ENCODE measurements around the gene KLHL5. TPM values are rescaled to one million over a fixed set of nuclear protein-coding genes. Genes with fewer than 3 reads are reported as not detected.

The KLHL5 gene
- total and polyA plus RNA-seq, 4 donors, result 14.2 to 65.4 (median 25.6) TPM

DNA sequence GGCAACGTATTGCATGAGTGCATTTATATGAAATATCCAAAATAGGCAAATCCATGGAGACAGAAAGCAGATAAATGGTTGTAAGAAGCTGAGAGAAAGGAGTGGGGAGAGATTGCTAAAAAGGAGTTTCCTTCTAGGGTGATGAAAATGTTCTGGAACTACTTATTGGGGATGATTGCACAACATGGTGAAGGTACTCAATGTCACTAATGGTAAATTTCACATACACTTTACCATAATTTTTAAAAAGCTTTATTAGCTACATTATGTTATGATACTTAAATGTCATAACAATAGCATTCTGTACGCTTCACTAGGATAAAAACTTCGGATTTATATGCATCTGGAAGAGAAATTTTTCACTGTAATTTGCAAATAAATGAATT, 63.6 kb downstream of the KLHL5 start:
- H3K9me3 ChIP-seq (ENCODE audit: control insufficient read depth in 4 of 4, low read length in 3 of 4), result peaks cover 0 to 2% (median 0%) of the 10 kb centered on the region in 4 donors
- 94% methylated on average over 3 of the region's 3 CpGs for WGBS
- no peak overlapping the region for H3K4me3 ChIP-seq (ENCODE audit: low read depth in 1 of 3, low read length in 3 of 3)
- no peak for DNase-seq (ENCODE audit: low spot score)
- no peak overlapping the region for H3K27ac ChIP-seq (ENCODE audit: low read depth in 1 of 2, low read length in 2 of 2)
- no peak for TF ChIP-seq MAX (IDR thresholded peaks at IDR 0.05)
- TF ChIP-seq ATF3 (IDR thresholded peaks at IDR 0.05), result no peak
- TF ChIP-seq RXRA (IDR thresholded peaks at IDR 0.05), result no peak
- TF ChIP-seq FOXA2 (IDR thresholded peaks at IDR 0.05), result no peak
- no peak for TF ChIP-seq JUND (IDR thresholded peaks at IDR 0.05)
- no peak for TF ChIP-seq FOXA1 (IDR thresholded peaks at IDR 0.05)
- TF ChIP-seq EGR1 (IDR thresholded peaks at IDR 0.05; ENCODE audit: low read depth in 2 of 2), result no peak
- no peak for TF ChIP-seq YY1 (IDR thresholded peaks at IDR 0.05)
- H3K4me1 ChIP-seq (ENCODE audit: control insufficient read depth in 4 of 4, insufficient read depth in 4 of 4, low read length in 3 of 4), result no peaks in the 10 kb centered on the region
- no peaks in the 10 kb centered on the region for H3K27me3 ChIP-seq (ENCODE audit: control insufficient read depth in 4 of 4, insufficient read depth in 4 of 4, low read length in 3 of 4)
- H3K9ac ChIP-seq (ENCODE audit: low read depth in 1 of 2, low read length in 2 of 2), result no peak overlapping the region
- peaks cover 0 to 8% (median 2%) of the 10 kb centered on the region in 4 donors for H3K36me3 ChIP-seq (ENCODE audit: control insufficient read depth in 4 of 4, insufficient read depth in 3 of 4, low read depth in 1 of 4, low read length in 3 of 4)

DNA sequence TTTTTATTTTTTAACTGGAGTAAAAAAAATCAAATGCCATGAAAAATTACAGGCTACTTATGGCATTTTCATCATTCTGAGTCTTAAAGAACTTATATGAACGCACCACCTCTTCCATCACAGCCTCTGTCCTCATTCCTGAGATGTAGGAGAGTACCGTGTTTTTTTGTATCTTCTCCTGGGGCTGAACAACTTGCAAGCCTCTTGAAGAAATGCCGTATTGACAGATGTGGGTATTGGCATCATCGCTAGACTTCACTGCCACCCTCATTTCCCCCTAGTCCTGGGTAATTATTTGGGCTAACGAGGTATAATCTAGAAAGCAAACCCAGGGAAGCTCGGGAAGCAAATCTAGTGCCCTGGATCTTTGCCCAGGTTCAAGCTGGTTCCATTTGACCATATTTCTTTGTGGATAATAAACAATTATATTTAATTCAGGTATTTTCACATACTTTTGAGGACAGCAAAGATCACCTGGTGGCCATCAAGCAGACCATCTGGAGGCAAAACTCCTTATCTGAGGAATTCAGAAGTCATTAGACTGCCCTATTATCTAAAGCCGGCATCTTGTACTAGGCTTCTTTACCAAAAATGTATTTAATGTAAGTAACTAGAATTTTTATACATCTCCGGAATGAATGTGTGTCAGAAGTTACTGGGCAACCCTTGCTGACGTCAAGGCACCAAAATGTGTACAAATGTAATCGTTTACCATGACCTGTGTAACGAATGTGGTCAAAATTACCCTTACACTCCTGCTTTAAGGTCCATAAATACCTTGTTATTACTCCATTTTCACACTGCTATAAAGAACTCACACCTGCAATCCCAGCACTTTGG, 64.4 kb downstream of the KLHL5 start:
- H3K4me1 ChIP-seq (ENCODE audit: control insufficient read depth in 4 of 4, insufficient read depth in 4 of 4, low read length in 3 of 4), result no peaks in the 10 kb centered on the region
- no peak overlapping the region for H3K4me3 ChIP-seq (ENCODE audit: low read depth in 1 of 3, low read length in 3 of 3)
- WGBS, result 93% methylated on average over 11 of the region's 11 CpGs
- no peak overlapping the region for H3K9ac ChIP-seq (ENCODE audit: low read depth in 1 of 2, low read length in 2 of 2)
- no peak overlapping the region for H3K27ac ChIP-seq (ENCODE audit: low read depth in 1 of 2, low read length in 2 of 2)
- no peak for TF ChIP-seq ATF3 (IDR thresholded peaks at IDR 0.05)
- TF ChIP-seq, protein P1, sequence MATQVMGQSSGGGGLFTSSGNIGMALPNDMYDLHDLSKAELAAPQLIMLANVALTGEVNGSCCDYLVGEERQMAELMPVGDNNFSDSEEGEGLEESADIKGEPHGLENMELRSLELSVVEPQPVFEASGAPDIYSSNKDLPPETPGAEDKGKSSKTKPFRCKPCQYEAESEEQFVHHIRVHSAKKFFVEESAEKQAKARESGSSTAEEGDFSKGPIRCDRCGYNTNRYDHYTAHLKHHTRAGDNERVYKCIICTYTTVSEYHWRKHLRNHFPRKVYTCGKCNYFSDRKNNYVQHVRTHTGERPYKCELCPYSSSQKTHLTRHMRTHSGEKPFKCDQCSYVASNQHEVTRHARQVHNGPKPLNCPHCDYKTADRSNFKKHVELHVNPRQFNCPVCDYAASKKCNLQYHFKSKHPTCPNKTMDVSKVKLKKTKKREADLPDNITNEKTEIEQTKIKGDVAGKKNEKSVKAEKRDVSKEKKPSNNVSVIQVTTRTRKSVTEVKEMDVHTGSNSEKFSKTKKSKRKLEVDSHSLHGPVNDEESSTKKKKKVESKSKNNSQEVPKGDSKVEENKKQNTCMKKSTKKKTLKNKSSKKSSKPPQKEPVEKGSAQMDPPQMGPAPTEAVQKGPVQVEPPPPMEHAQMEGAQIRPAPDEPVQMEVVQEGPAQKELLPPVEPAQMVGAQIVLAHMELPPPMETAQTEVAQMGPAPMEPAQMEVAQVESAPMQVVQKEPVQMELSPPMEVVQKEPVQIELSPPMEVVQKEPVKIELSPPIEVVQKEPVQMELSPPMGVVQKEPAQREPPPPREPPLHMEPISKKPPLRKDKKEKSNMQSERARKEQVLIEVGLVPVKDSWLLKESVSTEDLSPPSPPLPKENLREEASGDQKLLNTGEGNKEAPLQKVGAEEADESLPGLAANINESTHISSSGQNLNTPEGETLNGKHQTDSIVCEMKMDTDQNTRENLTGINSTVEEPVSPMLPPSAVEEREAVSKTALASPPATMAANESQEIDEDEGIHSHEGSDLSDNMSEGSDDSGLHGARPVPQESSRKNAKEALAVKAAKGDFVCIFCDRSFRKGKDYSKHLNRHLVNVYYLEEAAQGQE (IDR thresholded peaks at IDR 0.05), result no peak
- TF ChIP-seq MAX (IDR thresholded peaks at IDR 0.05), result no peak
- TF ChIP-seq YY1 (IDR thresholded peaks at IDR 0.05), result no peak
- TF ChIP-seq, protein P2, sequence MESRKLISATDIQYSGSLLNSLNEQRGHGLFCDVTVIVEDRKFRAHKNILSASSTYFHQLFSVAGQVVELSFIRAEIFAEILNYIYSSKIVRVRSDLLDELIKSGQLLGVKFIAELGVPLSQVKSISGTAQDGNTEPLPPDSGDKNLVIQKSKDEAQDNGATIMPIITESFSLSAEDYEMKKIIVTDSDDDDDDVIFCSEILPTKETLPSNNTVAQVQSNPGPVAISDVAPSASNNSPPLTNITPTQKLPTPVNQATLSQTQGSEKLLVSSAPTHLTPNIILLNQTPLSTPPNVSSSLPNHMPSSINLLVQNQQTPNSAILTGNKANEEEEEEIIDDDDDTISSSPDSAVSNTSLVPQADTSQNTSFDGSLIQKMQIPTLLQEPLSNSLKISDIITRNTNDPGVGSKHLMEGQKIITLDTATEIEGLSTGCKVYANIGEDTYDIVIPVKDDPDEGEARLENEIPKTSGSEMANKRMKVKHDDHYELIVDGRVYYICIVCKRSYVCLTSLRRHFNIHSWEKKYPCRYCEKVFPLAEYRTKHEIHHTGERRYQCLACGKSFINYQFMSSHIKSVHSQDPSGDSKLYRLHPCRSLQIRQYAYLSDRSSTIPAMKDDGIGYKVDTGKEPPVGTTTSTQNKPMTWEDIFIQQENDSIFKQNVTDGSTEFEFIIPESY (IDR thresholded peaks at IDR 0.05), result no peak
- TF ChIP-seq SP1 (IDR thresholded peaks at IDR 0.05), result no peak
- TF ChIP-seq GABPA (IDR thresholded peaks at IDR 0.05 in 1 of 2, conservative IDR thresholded peaks at IDR 0.05 in 1 of 2), result no peak
- TF ChIP-seq HNF4G (IDR thresholded peaks at IDR 0.05), result no peak
- TF ChIP-seq TAF1 (conservative IDR thresholded peaks at IDR 0.05), result no peak
- TF ChIP-seq, protein P3, sequence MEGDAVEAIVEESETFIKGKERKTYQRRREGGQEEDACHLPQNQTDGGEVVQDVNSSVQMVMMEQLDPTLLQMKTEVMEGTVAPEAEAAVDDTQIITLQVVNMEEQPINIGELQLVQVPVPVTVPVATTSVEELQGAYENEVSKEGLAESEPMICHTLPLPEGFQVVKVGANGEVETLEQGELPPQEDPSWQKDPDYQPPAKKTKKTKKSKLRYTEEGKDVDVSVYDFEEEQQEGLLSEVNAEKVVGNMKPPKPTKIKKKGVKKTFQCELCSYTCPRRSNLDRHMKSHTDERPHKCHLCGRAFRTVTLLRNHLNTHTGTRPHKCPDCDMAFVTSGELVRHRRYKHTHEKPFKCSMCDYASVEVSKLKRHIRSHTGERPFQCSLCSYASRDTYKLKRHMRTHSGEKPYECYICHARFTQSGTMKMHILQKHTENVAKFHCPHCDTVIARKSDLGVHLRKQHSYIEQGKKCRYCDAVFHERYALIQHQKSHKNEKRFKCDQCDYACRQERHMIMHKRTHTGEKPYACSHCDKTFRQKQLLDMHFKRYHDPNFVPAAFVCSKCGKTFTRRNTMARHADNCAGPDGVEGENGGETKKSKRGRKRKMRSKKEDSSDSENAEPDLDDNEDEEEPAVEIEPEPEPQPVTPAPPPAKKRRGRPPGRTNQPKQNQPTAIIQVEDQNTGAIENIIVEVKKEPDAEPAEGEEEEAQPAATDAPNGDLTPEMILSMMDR (IDR thresholded peaks at IDR 0.05; ENCODE audit: low read depth, low read length, missing input control), result no peak
- no peak for TF ChIP-seq EGR1 (IDR thresholded peaks at IDR 0.05; ENCODE audit: low read depth in 2 of 2)
- no peak for TF ChIP-seq RAD21 (IDR thresholded peaks at IDR 0.05)
- no peak for TF ChIP-seq NR2F2 (IDR thresholded peaks at IDR 0.05)
- no peak for TF ChIP-seq FOXA2 (IDR thresholded peaks at IDR 0.05)
- TF ChIP-seq HNF4A (conservative IDR thresholded peaks at IDR 0.05), result no peak
- no peak for TF ChIP-seq RXRA (IDR thresholded peaks at IDR 0.05)
- TF ChIP-seq JUND (IDR thresholded peaks at IDR 0.05), result no peak
- TF ChIP-seq FOXA1 (IDR thresholded peaks at IDR 0.05), result no peak
- no peaks in the 10 kb centered on the region for H3K27me3 ChIP-seq (ENCODE audit: control insufficient read depth in 4 of 4, insufficient read depth in 4 of 4, low read length in 3 of 4)
- no peak for DNase-seq (ENCODE audit: low spot score)
- peaks cover 0 to 2% (median 0%) of the 10 kb centered on the region in 4 donors for H3K9me3 ChIP-seq (ENCODE audit: control insufficient read depth in 4 of 4, low read length in 3 of 4)
- peaks cover 0 to 6% (median 1%) of the 10 kb centered on the region in 4 donors for H3K36me3 ChIP-seq (ENCODE audit: control insufficient read depth in 4 of 4, insufficient read depth in 3 of 4, low read depth in 1 of 4, low read length in 3 of 4)
